MCF 10A (cell line): ENCODE data around the gene XAB2. TPM values are rescaled to one million over a fixed set of nuclear protein-coding genes. Genes with fewer than 3 reads are reported as not detected.

Experiments
- BruUV-seq: library from RNA; stranded (reverse); fragments of 400-500 nt; replicated peaks from 2 replicates; lab custom pipeline; 2021; lab: Mats Ljungman, UMichigan
- CTCF ChIA-PET: fragments of 300-600 bp; sonication (Branson Sonifier 250); formaldehyde crosslinking; extraction: SDS; loops from one replicate; lab custom pipeline; 2021; ENCODE audit warnings: antibody characterized with exemption, inconsistent platforms; lab: Yijun Ruan, JAX
- POLR2A ChIA-PET: fragments of 300-600, 350-650 bp; sonication (Branson Sonifier 250); formaldehyde crosslinking; extraction: SDS; loops from one replicate; lab custom pipeline; 2020; ENCODE audit warnings: antibody characterized with exemption, inconsistent platforms; lab: Yijun Ruan, JAX
- DNase-seq: peaks from one replicate; pipeline ENCODE4 v3.0.0-alpha.2; 2018; ENCODE audit not compliant: unreplicated experiment
- H3K27ac Mint-ChIP-seq: one replicate; pipeline ENCODE4 v1.8.0; 2022; ENCODE audit warnings: mild to moderate bottlenecking, low read depth, mixed read lengths; ENCODE audit not compliant: unreplicated experiment
- H3K27me3 Mint-ChIP-seq: one replicate; pipeline ENCODE4 v1.8.0; 2022; ENCODE audit warnings: mixed read lengths; ENCODE audit not compliant: insufficient read depth, unreplicated experiment
- H3K36me3 Mint-ChIP-seq: one replicate; pipeline ENCODE4 v1.8.0; 2022; ENCODE audit warnings: mild to moderate bottlenecking, moderate library complexity, mixed read lengths; ENCODE audit not compliant: insufficient read depth, unreplicated experiment
- H3K4me1 Mint-ChIP-seq: one replicate; pipeline ENCODE4 v1.8.0; 2022; ENCODE audit warnings: mixed read lengths; ENCODE audit not compliant: insufficient read depth, unreplicated experiment
- H3K4me3 Mint-ChIP-seq: one replicate; pipeline ENCODE4 v1.8.0; 2022; ENCODE audit warnings: mild to moderate bottlenecking, moderate library complexity, mixed read lengths; ENCODE audit not compliant: unreplicated experiment
- H3K9me3 Mint-ChIP-seq: one replicate; pipeline ENCODE4 v1.8.0; 2022; ENCODE audit warnings: mixed read lengths; ENCODE audit not compliant: unreplicated experiment
- intact Hi-C: fragments of 100-400 bp; cut with micrococcal nuclease; formaldehyde crosslinking; loops from 2 replicates; pipeline ENCODE4 v1.14.1; 2022
- total RNA-seq: library from RNA; stranded (reverse); gene quantifications from 2 replicates; pipeline ENCODE4 v1.2.3, GENCODE V29; 2022
- TF ChIP-seq, protein P1 (sequence below): fragments of 200-600 bp; IDR thresholded peaks from one replicate; pipeline ENCODE4 v1.8.0; 2022; ENCODE audit warnings: antibody characterized with exemption, mild to moderate bottlenecking; ENCODE audit not compliant: unreplicated experiment

The XAB2 gene
- total RNA-seq, 1 experiment from 2014 or later = 28.7 TPM

DNA sequence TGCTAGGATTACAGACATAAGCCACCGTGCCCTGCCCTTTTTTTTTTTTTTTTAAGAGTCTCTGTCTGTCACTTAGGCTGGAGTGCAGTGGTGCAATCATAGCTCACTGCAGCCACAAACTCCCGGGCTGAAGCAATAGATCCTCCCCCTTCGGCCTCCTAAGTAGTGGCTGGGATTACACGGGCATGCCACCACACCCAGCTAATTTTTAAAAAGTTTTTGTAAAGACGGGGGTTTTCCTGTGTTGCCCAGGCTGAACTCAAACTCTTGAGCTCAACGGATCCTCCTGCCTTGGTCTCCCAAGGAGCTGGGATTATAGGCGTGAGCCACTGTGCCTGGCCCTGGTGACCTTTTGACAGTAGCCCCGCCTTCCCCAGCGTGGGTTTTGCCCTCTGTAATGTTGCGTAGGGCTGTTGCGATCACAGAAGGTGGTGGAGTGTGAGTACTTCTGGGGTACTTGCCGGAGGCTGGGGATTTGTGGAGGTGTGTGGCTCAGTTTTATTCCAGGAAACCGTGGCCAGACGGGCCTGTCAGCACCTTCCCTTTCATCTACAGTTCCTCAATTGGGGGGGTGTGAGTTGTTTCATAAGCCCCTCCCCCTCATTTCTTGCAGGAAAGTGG lies 27.9 kb upstream of the XAB2 start:
- H3K27ac Mint-ChIP-seq = no peak overlapping the region
- peaks cover 6% of the 10 kb centered on the region for H3K4me1 Mint-ChIP-seq
- intact Hi-C loops = no loop called here
- ChIA-PET CTCF (interaction anchor here (0.5 to 6.4 kb wide), 7 partner anchors 16 to 220 kb away, joined by 3 to 31 read pairs (median 3); partner anchors contain the start of gene TRAPPC5), POLR2A (no interaction called here)
- peak; percentile 38 for DNase-seq
- peaks cover 8% of the 10 kb centered on the region for H3K27me3 Mint-ChIP-seq
- TF ChIP-seq, protein P1, sequence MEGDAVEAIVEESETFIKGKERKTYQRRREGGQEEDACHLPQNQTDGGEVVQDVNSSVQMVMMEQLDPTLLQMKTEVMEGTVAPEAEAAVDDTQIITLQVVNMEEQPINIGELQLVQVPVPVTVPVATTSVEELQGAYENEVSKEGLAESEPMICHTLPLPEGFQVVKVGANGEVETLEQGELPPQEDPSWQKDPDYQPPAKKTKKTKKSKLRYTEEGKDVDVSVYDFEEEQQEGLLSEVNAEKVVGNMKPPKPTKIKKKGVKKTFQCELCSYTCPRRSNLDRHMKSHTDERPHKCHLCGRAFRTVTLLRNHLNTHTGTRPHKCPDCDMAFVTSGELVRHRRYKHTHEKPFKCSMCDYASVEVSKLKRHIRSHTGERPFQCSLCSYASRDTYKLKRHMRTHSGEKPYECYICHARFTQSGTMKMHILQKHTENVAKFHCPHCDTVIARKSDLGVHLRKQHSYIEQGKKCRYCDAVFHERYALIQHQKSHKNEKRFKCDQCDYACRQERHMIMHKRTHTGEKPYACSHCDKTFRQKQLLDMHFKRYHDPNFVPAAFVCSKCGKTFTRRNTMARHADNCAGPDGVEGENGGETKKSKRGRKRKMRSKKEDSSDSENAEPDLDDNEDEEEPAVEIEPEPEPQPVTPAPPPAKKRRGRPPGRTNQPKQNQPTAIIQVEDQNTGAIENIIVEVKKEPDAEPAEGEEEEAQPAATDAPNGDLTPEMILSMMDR = no peak
- no peaks in the 10 kb centered on the region for H3K36me3 Mint-ChIP-seq
- H3K4me3 Mint-ChIP-seq = no peak overlapping the region
- H3K9me3 Mint-ChIP-seq = no peaks in the 10 kb centered on the region
- no TSS peak for BruUV-seq

DNA sequence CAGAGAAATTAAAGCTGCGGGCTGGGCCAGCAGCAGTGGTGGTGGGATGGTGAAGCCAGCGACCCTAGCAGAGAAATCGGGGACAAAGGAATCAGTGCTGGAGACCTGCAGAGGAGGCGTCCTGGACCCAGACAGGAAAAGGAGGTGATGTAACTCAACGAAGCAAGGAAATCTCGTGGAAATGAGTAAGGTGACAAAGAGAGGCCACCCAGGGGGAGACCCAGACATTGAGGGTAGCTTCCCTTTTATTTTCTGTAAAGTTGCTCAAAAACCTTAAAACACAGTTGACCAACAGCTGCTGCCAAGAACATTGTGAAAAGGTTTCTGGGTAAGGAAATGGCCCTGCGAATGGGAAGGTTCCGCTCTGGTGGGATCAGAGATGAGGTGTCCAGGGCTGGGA lies 26.2 kb upstream of the XAB2 start:
- no TSS peak for BruUV-seq
- no peaks in the 10 kb centered on the region for H3K36me3 Mint-ChIP-seq
- ChIA-PET POLR2A (interaction anchor here (1.2 kb wide), 1 partner anchor 18 kb away, joined by 4 read pairs; the partner anchor contains the start of gene STXBP2), CTCF (interaction anchor here (0.6 to 6.4 kb wide), 5 partner anchors 11 to 302 kb away, joined by 3 to 31 read pairs (median 3); partner anchors contain the start of genes STXBP2 and TRAPPC5)
- no peak overlapping the region for H3K27ac Mint-ChIP-seq
- DNase-seq = no peak
- intact Hi-C loops = no loop called here
- no peaks in the 10 kb centered on the region for H3K9me3 Mint-ChIP-seq
- H3K4me3 Mint-ChIP-seq = no peak overlapping the region
- no peaks in the 10 kb centered on the region for H3K27me3 Mint-ChIP-seq
- peaks cover 6% of the 10 kb centered on the region for H3K4me1 Mint-ChIP-seq
- TF ChIP-seq, protein P1 = no peak

DNA sequence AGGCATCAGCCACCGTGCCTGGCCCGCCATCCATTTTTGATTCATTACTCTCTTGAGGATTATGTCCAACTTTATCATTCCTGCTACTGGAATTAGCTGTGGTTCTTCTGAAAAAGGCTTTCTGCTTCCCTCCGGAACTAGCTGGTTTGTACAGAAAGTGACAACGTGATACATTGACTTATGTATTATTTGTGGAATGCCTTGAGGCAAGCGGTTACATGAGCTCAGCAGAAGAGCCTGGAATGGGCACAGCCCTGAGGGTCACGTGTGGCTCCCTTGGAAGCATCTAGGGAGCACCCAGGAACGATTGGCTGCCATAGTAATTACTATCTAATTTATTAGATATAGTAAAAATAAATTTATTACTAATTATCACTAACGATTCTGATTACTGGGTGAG lies 25.1 kb upstream of the XAB2 start:
- H3K36me3 Mint-ChIP-seq = no peaks in the 10 kb centered on the region
- BruUV-seq = no TSS peak
- H3K27me3 Mint-ChIP-seq = no peaks in the 10 kb centered on the region
- TF ChIP-seq, protein P1 = no peak
- H3K27ac Mint-ChIP-seq = no peak overlapping the region
- POLR2A ChIA-PET = interaction anchor here (0.7 to 1.1 kb wide), 5 partner anchors 27 to 692 kb away, joined by 3 to 6 read pairs (median 3); no protein-coding TSS in a partner anchor
- no peak overlapping the region for H3K4me3 Mint-ChIP-seq
- H3K9me3 Mint-ChIP-seq = no peaks in the 10 kb centered on the region
- peaks cover 6% of the 10 kb centered on the region for H3K4me1 Mint-ChIP-seq
- CTCF ChIA-PET = interaction anchor here (0.6 to 6.4 kb wide), 9 partner anchors 9 to 866 kb away, joined by 3 to 31 read pairs (median 4); partner anchors contain the start of gene TRAPPC5
- intact Hi-C loops = no loop called here
- DNase-seq = no peak

DNA sequence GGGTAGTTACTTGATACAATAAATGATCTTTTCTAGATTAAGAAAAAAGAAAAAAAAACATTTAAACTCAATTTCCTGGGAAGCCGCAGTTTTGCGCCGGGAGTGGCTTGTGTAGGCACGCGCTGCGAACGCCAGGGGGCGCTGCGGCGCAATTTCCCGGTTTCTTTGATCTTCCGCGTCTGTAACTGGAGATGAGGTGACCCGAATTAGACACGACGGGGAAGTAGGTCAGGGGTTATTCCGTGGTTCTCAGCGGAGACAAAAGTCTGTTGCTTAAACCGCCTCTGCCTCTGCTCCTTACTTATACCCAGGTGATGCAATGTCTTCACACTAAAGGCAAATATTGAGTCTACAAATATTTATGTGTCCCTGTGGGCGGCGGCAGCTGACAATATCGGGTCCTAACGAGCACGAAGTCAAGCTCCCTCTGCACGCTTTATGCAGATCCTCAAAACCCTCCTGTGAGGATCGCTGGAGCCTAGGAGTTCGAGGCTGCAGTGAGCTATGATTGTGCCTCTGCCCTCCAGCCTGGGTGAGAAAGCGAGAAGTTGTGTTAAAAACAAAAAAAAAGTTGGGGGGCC lies 22.8 kb upstream of the XAB2 start:
- peaks cover 6% of the 10 kb centered on the region for H3K4me1 Mint-ChIP-seq
- H3K27me3 Mint-ChIP-seq = no peaks in the 10 kb centered on the region
- TF ChIP-seq, protein P1 = peak; percentile 91
- intact Hi-C loops = loop anchor here (1.0 kb wide), 2 partner anchors 28 to 147 kb away; partner anchors contain the start of gene TRAPPC5
- ChIA-PET POLR2A (interaction anchor here (1.1 kb wide), 1 partner anchor 22 kb away, joined by 4 read pairs; the partner anchor contains the start of genes PET100 and XAB2), CTCF (interaction anchor here (0.5 to 6.4 kb wide), 26 partner anchors 9 to 789 kb away, joined by 3 to 31 read pairs (median 4); partner anchors contain the start of genes RETN, STXBP2 and TRAPPC5)
- H3K9me3 Mint-ChIP-seq = no peaks in the 10 kb centered on the region
- H3K4me3 Mint-ChIP-seq = peak overlapping the region; percentile 66
- BruUV-seq = no TSS peak
- H3K36me3 Mint-ChIP-seq = peaks cover 5% of the 10 kb centered on the region
- peak; percentile 94 for DNase-seq
- no peak overlapping the region for H3K27ac Mint-ChIP-seq
